Spleen (tissue), 7 donors: ENCODE data around the gene TTC7B.

Experiments
- CTCF ChIP-seq, 11 experiments: fragments of 200-600 bp in 7 of 11; fragments of 450-650 bp in 4 of 11; sonication (generic) in 4 of 11; IDR thresholded peaks in 8 of 11; conservative IDR thresholded peaks in 3 of 11; 1 replicate in 7 of 11; 2 replicates in 4 of 11; pipeline versions ENCODE4 v1.4.0 to v1.8.0; 2016 to 2021; ENCODE audit warnings: antibody characterized with exemption in 11 of 11, inconsistent platforms in 4 of 11, mild to moderate bottlenecking in 1 of 11
- POLR2AphosphoS5 ChIP-seq, 3 donors: sonication (generic); formaldehyde crosslinking; IDR thresholded peaks; one replicate each; pipeline ENCODE4 v1.5.1; 2017; ENCODE audit warnings: antibody characterized with exemption in 3 of 3
- donor health status: DM: no; HTN: no; CAD: no; lungs with moderate emphysema.
- donor health status: DM: no; HTN: no; CAD: no.
- donor health status: DM: no; HTN: no; CAD: no.

GRCh38 chr14:90592655-90593054, 223.6 kb downstream of the TTC7B start:
- TF ChIP-seq CTCF (IDR thresholded peaks at IDR 0.05 in 8 of 11, conservative IDR thresholded peaks at IDR 0.05 in 3 of 11) (no peak), POLR2AphosphoS5 (IDR thresholded peaks at IDR 0.05) (no peak)
